Endothelial cell of umbilical vein (primary cell): ENCODE measurements around the gene SRPX2. TPM values are rescaled to one million over a fixed set of nuclear protein-coding genes. Genes with fewer than 3 reads are reported as not detected.

Experiments used
- BruUV-seq: library from RNA; stranded (reverse); fragments of 400-500 nt; replicated peaks from 2 replicates; lab custom pipeline; 2021; lab: Mats Ljungman, UMichigan
- CTCF ChIA-PET: fragments of 300-600, 350-600 bp; sonication (Branson Sonifier 250); formaldehyde crosslinking; loops from one replicate; lab custom pipeline; 2021; ENCODE audit warnings: antibody characterized with exemption, inconsistent platforms; lab: Charles Lee
- POLR2A ChIA-PET: fragments of 300-600, 350-600 bp; sonication (Branson Sonifier 250); formaldehyde crosslinking; loops from one replicate; lab custom pipeline; 2021; ENCODE audit warnings: antibody characterized with exemption, inconsistent platforms; lab: Charles Lee
- DNase-seq: peaks from one replicate; pipeline ENCODE4 v3.0.0-alpha.2; 2011; ENCODE audit warnings: low read depth, low spot score
- FAIRE-seq: peaks from 2 replicates; lab custom pipeline; 2011; peaks lifted over from hg19 to GRCh38; lab: Jason Lieb, UNC
- H2AFZ ChIP-seq: 2 replicates; pipeline ENCODE4 v1.6.0; 2012; ENCODE audit warnings: low read depth, low read length, control low read depth, inconsistent platforms
- H3K27ac ChIP-seq: 2 replicates; pipeline ENCODE4 v1.5.1; 2011; ENCODE audit warnings: low read depth, mild to moderate bottlenecking, control low read depth, low read length, moderate library complexity; ENCODE audit not compliant: insufficient read depth
- H3K27me3 ChIP-seq, 2 experiments: 2 replicates each; pipeline versions ENCODE4 v1.6.0 to v1.6.1; 2011; ENCODE audit warnings: low read length in 2 of 2, mixed read lengths in 1 of 2; ENCODE audit not compliant: control insufficient read depth in 2 of 2, insufficient read depth in 2 of 2
- H3K36me3 ChIP-seq, 2 experiments: 2 replicates in 1 of 2; 3 replicates in 1 of 2; pipeline ENCODE4 v1.5.1; 2011; ENCODE audit warnings: low read length in 2 of 2, mild to moderate bottlenecking in 1 of 2, moderate library complexity in 1 of 2; ENCODE audit not compliant: control insufficient read depth in 2 of 2, insufficient read depth in 2 of 2; ENCODE audit errors: extremely low read depth in 1 of 2
- H3K4me1 ChIP-seq: 3 replicates; pipeline ENCODE4 v1.5.1; 2011; ENCODE audit warnings: mild to moderate bottlenecking, low read length; ENCODE audit not compliant: control insufficient read depth, insufficient read depth; ENCODE audit errors: extremely low read depth
- H3K4me2 ChIP-seq: 2 replicates; pipeline ENCODE4 v1.6.1; 2011; ENCODE audit warnings: low read length, control low read depth, mixed read lengths; ENCODE audit not compliant: insufficient read depth
- H3K4me3 ChIP-seq, 3 experiments: fragments of 200-600 bp in 1 of 3; sonication (generic), shearing (Covaris generic) in 1 of 3; replicated peaks in 1 of 3; 2 replicates each; pipeline ENCODE4 v1.5.1; 2011 to 2016; ENCODE audit warnings: control low read depth in 3 of 3, low read length in 3 of 3, mild to moderate bottlenecking in 2 of 3, inconsistent platforms in 1 of 3, low read depth in 1 of 3, moderate library complexity in 1 of 3; ENCODE audit not compliant: insufficient read depth in 1 of 3
- H3K79me2 ChIP-seq: 2 replicates; pipeline ENCODE4 v1.6.0; 2012; ENCODE audit warnings: low read length, inconsistent platforms; ENCODE audit not compliant: control insufficient read depth, insufficient read depth
- H3K9ac ChIP-seq: replicated peaks from 2 replicates; pipeline ENCODE3; 2011; ENCODE audit warnings: low read length, control low read depth; ENCODE audit not compliant: insufficient read depth; ENCODE audit errors: extremely low read depth
- H3K9me1 ChIP-seq: replicated peaks from 3 replicates; pipeline ENCODE4 v1.6.0; 2011; ENCODE audit warnings: mild to moderate bottlenecking, low read length; ENCODE audit not compliant: control insufficient read depth, insufficient read depth; ENCODE audit errors: extremely low read depth
- H3K9me3 ChIP-seq: replicated peaks from 2 replicates; pipeline ENCODE4 v1.5.1; 2012; ENCODE audit warnings: low read length, inconsistent platforms; ENCODE audit not compliant: control insufficient read depth, insufficient read depth
- H4K20me1 ChIP-seq: replicated peaks from 2 replicates; pipeline ENCODE3; 2011; ENCODE audit warnings: mild to moderate bottlenecking, low read length; ENCODE audit not compliant: control insufficient read depth, insufficient read depth; ENCODE audit errors: extremely low read depth
- CTCF ChIP-seq, 2 donors: IDR thresholded peaks; 1 replicate in 1 of 2; 2 replicates in 1 of 2; pipeline ENCODE4 v1.5.1; 2011; ENCODE audit warnings: low read length in 2 of 2, mild to moderate bottlenecking in 2 of 2, moderate library complexity in 2 of 2, control low read depth in 1 of 2, inconsistent platforms in 1 of 2, low read depth in 1 of 2; ENCODE audit not compliant: insufficient read depth in 1 of 2; ENCODE audit errors: extremely low read depth in 1 of 2
- EZH2 ChIP-seq: IDR thresholded peaks from 2 replicates; pipeline ENCODE4 v1.6.1; 2012; ENCODE audit warnings: borderline replicate concordance, low read depth, mild to moderate bottlenecking, moderate library complexity, low read length, inconsistent platforms; ENCODE audit not compliant: severe bottlenecking
- GATA2 ChIP-seq: IDR thresholded peaks from 2 replicates; pipeline ENCODE4 v1.7.0; 2011; ENCODE audit warnings: low read depth, mild to moderate bottlenecking, moderate library complexity, mixed read lengths, low read length; ENCODE audit not compliant: insufficient read length, insufficient read depth
- JUN ChIP-seq: IDR thresholded peaks from 2 replicates; pipeline ENCODE4 v1.6.1; 2011; ENCODE audit warnings: borderline replicate concordance, low read depth; ENCODE audit not compliant: insufficient read length, insufficient read depth
- MAX ChIP-seq: IDR thresholded peaks from 2 replicates; pipeline ENCODE4 v1.6.1; 2011; ENCODE audit not compliant: insufficient read depth, insufficient read length
- MYC ChIP-seq: IDR thresholded peaks from one replicate; pipeline ENCODE4 v1.6.1; 2011; ENCODE audit warnings: mild to moderate bottlenecking, low read depth, low read length
- POLR2AphosphoS5 ChIP-seq: IDR thresholded peaks from 2 replicates; pipeline ENCODE4 v1.6.1; 2012; ENCODE audit warnings: low read depth, mild to moderate bottlenecking, control low read depth, low read length, moderate library complexity; ENCODE audit not compliant: insufficient read depth
- dilution Hi-C: fragments of 300-500 bp; cut with MboI; formaldehyde crosslinking; loops from one replicate; pipeline ENCODE4 v1.15.0; 2019; ENCODE audit warnings: low sequenced_read_pairs; ENCODE audit not compliant: extremely low pct_ligation_motif_present
- intact Hi-C: fragments of 100-400 bp; cut with micrococcal nuclease; formaldehyde crosslinking; loops from one replicate; pipeline ENCODE4 v1.10.0; 2022
- polyA plus RNA-seq, 4 experiments: library from polyadenylated mRNA; depleted of rRNA in 3 of 4; stranded (reverse) in 3 of 4; unstranded in 1 of 4; fragments of >200 nt; gene quantifications; 2 replicates each; pipeline versions ENCODE4 v1.2.1 to v1.2.3, GENCODE V29; 2011 to 2012; ENCODE audit warnings: missing spikeins in 1 of 4
- total RNA-seq: library from RNA; stranded (reverse); gene quantifications from 2 replicates; pipeline ENCODE4 v1.2.3, GENCODE V29; 2021

SRPX2 gene
- total and polyA plus RNA-seq, 2 donors (not counting 3 experiments of a cell fraction or from before 2014, with no cell fraction given): 124 to 265 TPM

GRCh38 chrX:100635989-100636320 lies 8.0 kb upstream of the SRPX2 start:
- intact Hi-C loops: loop anchor here (1.0 to 2.0 kb wide), 2 partner anchors 8 to 21 kb away; partner anchors contain the start of gene SRPX2
- TF ChIP-seq CTCF (IDR thresholded peaks at IDR 0.05; ENCODE audit: extremely low read depth in 1 of 2, insufficient read depth in 1 of 2, low read depth in 1 of 2, low read length in 2 of 2) (no peak), EZH2 (no peak), MYC (no peak), JUN (no peak), POLR2AphosphoS5 (no peak), GATA2 (no peak), MAX (no peak)

More at GRCh38 chrX:100635989-100636320, 8.0 kb upstream of the SRPX2 start:
- Histone ChIP-seq H3K36me3 (peaks cover 0 to 2% of the 10 kb centered on the region in 2 experiments), H3K79me2 (peaks cover 3% of the 10 kb centered on the region), H3K4me3 (peak overlapping the region; percentile 69 to 86 (median 81)), H3K27me3 (no peaks in the 10 kb centered on the region), H4K20me1 (no peaks in the 10 kb centered on the region), H3K9ac (peak overlapping the region; percentile 97), H3K9me3 (no peaks in the 10 kb centered on the region), H2AFZ (peak overlapping the region; percentile 83), H3K9me1 (no peaks in the 10 kb centered on the region), H3K27ac (peak overlapping the region; percentile 78), H3K4me1 (peaks cover 4% of the 10 kb centered on the region), H3K4me2 (peak overlapping the region; percentile 86)
- DNase-seq (no peak), FAIRE-seq (peak; percentile 48)
- POLR2A ChIA-PET: interaction anchor here (1.4 kb wide), 1 partner anchor 14 kb away, joined by 5 read pairs; no protein-coding TSS in a partner anchor
- BruUV-seq: no TSS peak
- dilution Hi-C loops: no loop called here
- CTCF ChIA-PET: interaction anchor here (0.7 to 2.7 kb wide), 13 partner anchors 9 to 188 kb away, joined by 3 to 48 read pairs (median 7); no protein-coding TSS in a partner anchor
